ENCODE data around the gene PLPP3. TPM values are rescaled to one million over a fixed set of nuclear protein-coding genes. Genes with fewer than 3 reads are reported as not detected.

Gene PLPP3
- total RNA-seq, 2 experiments from 2014 or later, result not detected

GRCh38 chr1:56477164-56478111, 101.9 kb downstream of the PLPP3 start:
- H3K9me3 Mint-ChIP-seq, result no peaks in the 10 kb centered on the region
- ATAC-seq (ENCODE audit: poor library complexity), result no peak
- no peak for DNase-seq
- intact Hi-C loops (cut with DNase I, micrococcal nuclease), result no loop called here
- no peaks in the 10 kb centered on the region for H3K4me1 Mint-ChIP-seq (ENCODE audit: low read depth)
- Histone ChIP-seq H3K36me3 (ENCODE audit: insufficient read depth, low read length) (no peaks in the 10 kb centered on the region), H3K4me1 (ENCODE audit: insufficient read depth, low read length) (no peaks in the 10 kb centered on the region), H3K27me3 (ENCODE audit: control insufficient read depth in 1 of 2, insufficient read depth in 2 of 2, low read length in 2 of 2) (peaks cover 0 to 12% of the 10 kb centered on the region in 2 experiments), H3K9me3 (ENCODE audit: control insufficient read depth in 1 of 2, insufficient read depth in 1 of 2, low read length in 2 of 2) (peaks cover 0 to 16% of the 10 kb centered on the region in 2 experiments), H3K27ac (ENCODE audit: low read depth in 1 of 2, low read length in 2 of 2) (no peak overlapping the region), H3K4me3 (ENCODE audit: low read length) (no peak overlapping the region)
- H3K4me3 Mint-ChIP-seq, result no peak overlapping the region
- ChIA-PET CTCF (no interaction called here), POLR2A (no interaction called here)
- no peak overlapping the region for H3K27ac Mint-ChIP-seq
- peaks cover 40% of the 10 kb centered on the region for H3K27me3 Mint-ChIP-seq
- TF ChIP-seq CTCF (IDR thresholded peaks at IDR 0.05), result no peak
- no peaks in the 10 kb centered on the region for H3K36me3 Mint-ChIP-seq (ENCODE audit: low read depth)

GRCh38 chr1:56473582-56474270, 105.6 kb downstream of the PLPP3 start:
- H3K4me3 ChIP-seq (ENCODE audit: low read length), result no peak overlapping the region
- Mint-ChIP-seq H3K27me3 (peaks cover 29% of the 10 kb centered on the region), H3K4me3 (no peak overlapping the region), H3K36me3 (ENCODE audit: low read depth) (no peaks in the 10 kb centered on the region), H3K27ac (no peak overlapping the region), H3K4me1 (ENCODE audit: low read depth) (no peaks in the 10 kb centered on the region), H3K9me3 (no peaks in the 10 kb centered on the region)
- intact Hi-C loops (cut with DNase I, micrococcal nuclease), result no loop called here
- CTCF ChIA-PET, result no interaction called here
- no peak for DNase-seq
- peaks cover 0 to 14% of the 10 kb centered on the region in 2 experiments for H3K9me3 ChIP-seq (ENCODE audit: control insufficient read depth in 1 of 2, insufficient read depth in 1 of 2, low read length in 2 of 2)
- no peak for TF ChIP-seq CTCF (IDR thresholded peaks at IDR 0.05)
- H3K27me3 ChIP-seq (ENCODE audit: control insufficient read depth in 1 of 2, insufficient read depth in 2 of 2, low read length in 2 of 2), result peaks cover 0 to 11% of the 10 kb centered on the region in 2 experiments
- H3K27ac ChIP-seq (ENCODE audit: low read depth in 1 of 2, low read length in 2 of 2), result no peak overlapping the region
- no peak for ATAC-seq (ENCODE audit: poor library complexity)
- POLR2A ChIA-PET, result no interaction called here
- no peaks in the 10 kb centered on the region for H3K36me3 ChIP-seq (ENCODE audit: insufficient read depth, low read length)
- H3K4me1 ChIP-seq (ENCODE audit: insufficient read depth, low read length), result no peaks in the 10 kb centered on the region

- intact Hi-C loops (cut with DNase I, micrococcal nuclease), result no loop called here
- POLR2A ChIA-PET, result no interaction called here
- Mint-ChIP-seq H3K4me1 (ENCODE audit: low read depth) (no peaks in the 10 kb centered on the region), H3K36me3 (ENCODE audit: low read depth) (no peaks in the 10 kb centered on the region), H3K27ac (no peak overlapping the region), H3K4me3 (no peak overlapping the region), H3K27me3 (peaks cover 23% of the 10 kb centered on the region), H3K9me3 (no peaks in the 10 kb centered on the region)
- ATAC-seq (ENCODE audit: poor library complexity) (no peak), DNase-seq (peak in 3 of 14 experiments; percentile 4 to 48 (median 43))
- CTCF ChIA-PET, result no interaction called here
- Histone ChIP-seq H3K27ac (ENCODE audit: low read depth in 1 of 2, low read length in 2 of 2) (no peak overlapping the region), H3K4me3 (ENCODE audit: low read length) (no peak overlapping the region), H3K4me1 (ENCODE audit: insufficient read depth, low read length) (no peaks in the 10 kb centered on the region), H3K9me3 (ENCODE audit: control insufficient read depth in 1 of 2, insufficient read depth in 1 of 2, low read length in 2 of 2) (peaks cover 0 to 8% of the 10 kb centered on the region in 2 experiments), H3K36me3 (ENCODE audit: insufficient read depth, low read length) (no peaks in the 10 kb centered on the region), H3K27me3 (ENCODE audit: control insufficient read depth in 1 of 2, insufficient read depth in 2 of 2, low read length in 2 of 2) (peaks cover 0 to 7% of the 10 kb centered on the region in 2 experiments)
- TF ChIP-seq CTCF (IDR thresholded peaks at IDR 0.05), result no peak
Observed at GRCh38 chr1:56472860-56473259, 106.5 kb downstream of the PLPP3 start.
